OCI-LY7 (cell line): ENCODE data around the gene HUNK. TPM values are rescaled to one million over a fixed set of nuclear protein-coding genes. Genes with fewer than 3 reads are reported as not detected.

Experiments used
- BruUV-seq: library from RNA; stranded (reverse); fragments of 400-500 nt; replicated peaks from 2 replicates; lab custom pipeline; 2021; lab: Mats Ljungman, UMichigan
- CTCF ChIA-PET: fragments of 300-600 bp; sonication (Branson Sonifier 250); formaldehyde crosslinking; loops from one replicate; lab custom pipeline; 2022; ENCODE audit warnings: antibody characterized with exemption; ENCODE audit not compliant: unreplicated experiment; lab: Charles Lee
- POLR2A ChIA-PET: fragments of 300-600 bp; sonication (Branson Sonifier 250); formaldehyde crosslinking; loops from one replicate; lab custom pipeline; 2022; ENCODE audit warnings: antibody characterized with exemption; lab: Charles Lee
- DNase-seq: peaks from one replicate; pipeline ENCODE4 v3.0.0-alpha.2; 2015; ENCODE audit warnings: low spot score
- H2AFZ ChIP-seq: fragments of 200-600 bp; sonication (generic), shearing (Covaris generic); 2 replicates; pipeline ENCODE4 v1.6.1; 2014; ENCODE audit warnings: mild to moderate bottlenecking, antibody characterized with exemption, low read length, moderate library complexity
- H3K27ac ChIP-seq: fragments of 200-600 bp; sonication (generic); 2 replicates; pipeline ENCODE4 v1.5.1; 2014; ENCODE audit warnings: mixed run types, low read depth, mild to moderate bottlenecking, moderate library complexity, low read length, inconsistent platforms; ENCODE audit not compliant: poor library complexity, severe bottlenecking
- H3K36me3 ChIP-seq: fragments of 200-600 bp; sonication (generic); 2 replicates; pipeline ENCODE4 v1.6.1; 2014; ENCODE audit warnings: mild to moderate bottlenecking, antibody characterized with exemption, low read length, moderate library complexity, mixed read lengths; ENCODE audit not compliant: insufficient read depth
- H3K4me1 ChIP-seq: fragments of 200-600 bp; sonication (generic); 2 replicates; pipeline ENCODE4 v1.5.1; 2014; ENCODE audit warnings: mild to moderate bottlenecking, low read length; ENCODE audit not compliant: insufficient read depth, poor library complexity, severe bottlenecking
- H3K4me2 ChIP-seq: fragments of 200-600 bp; sonication (generic); 2 replicates; pipeline ENCODE4 v1.6.1; 2014; ENCODE audit warnings: mild to moderate bottlenecking, low read length
- H3K4me3 ChIP-seq: fragments of 200-600 bp; sonication (generic); 2 replicates; pipeline ENCODE4 v1.5.1; 2014; ENCODE audit warnings: mild to moderate bottlenecking, low read depth, low read length; ENCODE audit not compliant: poor library complexity, severe bottlenecking
- H3K79me2 ChIP-seq: fragments of 200-600 bp; sonication (generic); 2 replicates; pipeline ENCODE4 v1.6.1; 2016; ENCODE audit warnings: low read depth, mild to moderate bottlenecking, low read length, moderate library complexity, mixed read lengths; ENCODE audit not compliant: insufficient read depth
- H3K9me2 ChIP-seq: fragments of 200-600 bp; sonication (generic); 2 replicates; pipeline ENCODE4 v1.6.1; 2016; ENCODE audit warnings: mild to moderate bottlenecking, low read length, mixed read lengths; ENCODE audit not compliant: insufficient read depth
- H3K9me3 ChIP-seq: fragments of 200-600 bp; sonication (generic); 2 replicates; pipeline ENCODE4 v1.6.1; 2014; ENCODE audit warnings: mild to moderate bottlenecking, mixed run types, low read length, mixed read lengths
- H4K20me1 ChIP-seq: fragments of 200-600 bp; sonication (generic); 2 replicates; pipeline ENCODE4 v1.6.1; 2014; ENCODE audit warnings: mild to moderate bottlenecking, antibody characterized with exemption, low read length, moderate library complexity, mixed read lengths; ENCODE audit not compliant: insufficient read depth
- CTCF ChIP-seq: fragments of 200-600 bp; sonication (generic); conservative IDR thresholded peaks from 2 replicates; pipeline ENCODE4 v1.5.1; 2014; ENCODE audit warnings: mild to moderate bottlenecking, antibody characterized with exemption, low read length, moderate library complexity, mixed read lengths
- EZH2phosphoT487 ChIP-seq: fragments of 200-600 bp; sonication (generic); IDR thresholded peaks from 2 replicates; pipeline ENCODE4 v1.6.1; 2018; ENCODE audit warnings: low read depth, borderline replicate concordance, mild to moderate bottlenecking, mixed run types, antibody characterized with exemption, low read length, moderate library complexity, mixed read lengths
- intact Hi-C: fragments of 100-400 bp; cut with micrococcal nuclease; formaldehyde crosslinking; loops from one replicate; pipeline ENCODE4 v1.10.0; 2022; ENCODE audit not compliant: unreplicated experiment
- total RNA-seq, 2 experiments: library from RNA; depleted of rRNA in 1 of 2; stranded (reverse); fragments of >200 nt in 1 of 2; shearing (Covaris generic) in 1 of 2; gene quantifications; 2 replicates each; pipeline ENCODE4 v1.2.3, GENCODE V29; 2014 to 2022

Gene HUNK
- total RNA-seq, 2 experiments from 2014 or later = 0.35 to 5.5 TPM

- intact Hi-C loops = no loop called here
Measured at GRCh38 chr21:31959881-31960280, 87.1 kb downstream of the HUNK start.

GRCh38 chr21:31961027-31961426 is 88.2 kb downstream of the HUNK start:
- Histone ChIP-seq H3K9me3 (no peaks in the 10 kb centered on the region), H3K4me3 (no peak overlapping the region), H3K4me2 (no peak overlapping the region), H3K4me1 (no peaks in the 10 kb centered on the region), H3K9me2 (no peaks in the 10 kb centered on the region), H3K27ac (no peak overlapping the region), H3K79me2 (no peaks in the 10 kb centered on the region), H3K36me3 (no peaks in the 10 kb centered on the region), H4K20me1 (no peaks in the 10 kb centered on the region), H2AFZ (no peak overlapping the region)
- intact Hi-C loops = no loop called here
- no peak for TF ChIP-seq CTCF
- no peak for TF ChIP-seq EZH2phosphoT487
- BruUV-seq = no TSS peak
- no peak for DNase-seq
- POLR2A ChIA-PET = no interaction called here
- CTCF ChIA-PET = no interaction called here

More at GRCh38 chr21:31959881-31960280, 87.1 kb downstream of the HUNK start:
- Histone ChIP-seq H4K20me1 (no peaks in the 10 kb centered on the region), H3K9me3 (no peaks in the 10 kb centered on the region), H3K4me1 (no peaks in the 10 kb centered on the region), H3K9me2 (no peaks in the 10 kb centered on the region), H3K27ac (no peak overlapping the region), H3K4me2 (no peak overlapping the region), H3K36me3 (no peaks in the 10 kb centered on the region), H2AFZ (no peak overlapping the region), H3K79me2 (no peaks in the 10 kb centered on the region), H3K4me3 (no peak overlapping the region)
- CTCF ChIA-PET = no interaction called here
- TF ChIP-seq EZH2phosphoT487 (no peak), CTCF (no peak)
- no peak for DNase-seq
- no TSS peak for BruUV-seq
- POLR2A ChIA-PET = interaction anchor here (0.5 to 0.7 kb wide), 2 partner anchors 157 to 1801 kb away, joined by 3 read pairs; no protein-coding TSS in a partner anchor

- Histone ChIP-seq H3K9me3 (no peaks in the 10 kb centered on the region), H4K20me1 (no peaks in the 10 kb centered on the region), H3K36me3 (no peaks in the 10 kb centered on the region), H3K4me1 (no peaks in the 10 kb centered on the region), H3K9me2 (no peaks in the 10 kb centered on the region), H3K4me2 (no peak overlapping the region), H2AFZ (no peak overlapping the region), H3K27ac (no peak overlapping the region), H3K4me3 (no peak overlapping the region), H3K79me2 (no peaks in the 10 kb centered on the region)
- no peak for DNase-seq
- intact Hi-C loops = no loop called here
- ChIA-PET CTCF (no interaction called here), POLR2A (no interaction called here)
- no peak for TF ChIP-seq EZH2phosphoT487
- TF ChIP-seq CTCF = no peak
- BruUV-seq = no TSS peak
Measured at GRCh38 chr21:31961704-31962103, 88.9 kb downstream of the HUNK start.
